Uterus (tissue), 2 donors: ENCODE data around the gene FBXW9.

ENCODE experiments used
- CTCF ChIP-seq, 4 experiments: fragments of 200-600 bp in 2 of 4; fragments of 450-650 bp in 2 of 4; sonication (generic) in 2 of 4; IDR thresholded peaks; one replicate each; pipeline ENCODE4 v1.5.1; 2016 to 2019; ENCODE audit warnings: antibody characterized with exemption in 4 of 4, mild to moderate bottlenecking in 2 of 4, moderate library complexity in 1 of 4
- POLR2A ChIP-seq, 2 donors: fragments of 450-650 bp; IDR thresholded peaks; one replicate each; pipeline ENCODE4 v1.6.1; 2016; ENCODE audit warnings: antibody characterized with exemption in 2 of 2, mild to moderate bottlenecking in 1 of 2, moderate library complexity in 1 of 2

GRCh38 chr19:12727745-12728433 lies 31.5 kb upstream of the FBXW9 start:
- TF ChIP-seq CTCF (IDR thresholded peaks at IDR 0.05) (no peak), POLR2A (IDR thresholded peaks at IDR 0.05) (no peak)
